Astrocyte of the spinal cord (primary cell): Measurements from ENCODE around the gene MAPKAP1.
A peak's percentile ranks its signal among the peaks of the same experiment; 100 is the strongest.

Experiments used
- DNase-seq: peaks from one replicate; pipeline ENCODE4 v3.0.0; 2011; ENCODE audit warnings: low read depth, low spot score
- H3K4me3 ChIP-seq: 2 replicates; pipeline ENCODE4 v1.5.1; 2011; ENCODE audit warnings: low read depth, mild to moderate bottlenecking, low read length, moderate library complexity
- in situ Hi-C: cut with HindIII; loops from 2 replicates; pipeline ENCODE4 v1.10.0; 2017; ENCODE audit warnings: low sequenced_read_pairs
- TF ChIP-seq, protein P1 (sequence below): IDR thresholded peaks from 2 replicates; pipeline ENCODE4 v1.5.1; 2012; ENCODE audit warnings: low read depth, mild to moderate bottlenecking, low read length, inconsistent platforms

The MAPKAP1 gene

DNA sequence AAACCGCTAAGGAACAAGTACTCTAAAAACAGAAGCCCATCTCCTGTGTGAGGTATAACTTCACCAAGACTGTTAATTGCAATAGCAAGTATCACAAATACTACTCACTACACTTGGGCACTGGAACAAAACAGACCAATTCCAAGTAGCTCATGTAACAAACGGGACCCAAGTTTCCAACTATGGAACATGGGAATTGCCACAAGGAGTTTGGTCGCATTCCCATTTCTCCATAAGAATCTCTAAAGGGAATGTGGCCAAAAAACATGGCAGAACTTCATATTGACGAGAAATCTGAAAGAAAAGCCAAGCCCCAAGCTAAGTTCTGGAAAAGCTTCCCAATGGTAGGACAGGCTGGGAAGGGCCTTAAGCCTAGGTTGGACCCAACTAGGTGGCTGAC, 162.5 kb downstream of the MAPKAP1 start:
- DNase-seq = no peak
- TF ChIP-seq, protein P1, sequence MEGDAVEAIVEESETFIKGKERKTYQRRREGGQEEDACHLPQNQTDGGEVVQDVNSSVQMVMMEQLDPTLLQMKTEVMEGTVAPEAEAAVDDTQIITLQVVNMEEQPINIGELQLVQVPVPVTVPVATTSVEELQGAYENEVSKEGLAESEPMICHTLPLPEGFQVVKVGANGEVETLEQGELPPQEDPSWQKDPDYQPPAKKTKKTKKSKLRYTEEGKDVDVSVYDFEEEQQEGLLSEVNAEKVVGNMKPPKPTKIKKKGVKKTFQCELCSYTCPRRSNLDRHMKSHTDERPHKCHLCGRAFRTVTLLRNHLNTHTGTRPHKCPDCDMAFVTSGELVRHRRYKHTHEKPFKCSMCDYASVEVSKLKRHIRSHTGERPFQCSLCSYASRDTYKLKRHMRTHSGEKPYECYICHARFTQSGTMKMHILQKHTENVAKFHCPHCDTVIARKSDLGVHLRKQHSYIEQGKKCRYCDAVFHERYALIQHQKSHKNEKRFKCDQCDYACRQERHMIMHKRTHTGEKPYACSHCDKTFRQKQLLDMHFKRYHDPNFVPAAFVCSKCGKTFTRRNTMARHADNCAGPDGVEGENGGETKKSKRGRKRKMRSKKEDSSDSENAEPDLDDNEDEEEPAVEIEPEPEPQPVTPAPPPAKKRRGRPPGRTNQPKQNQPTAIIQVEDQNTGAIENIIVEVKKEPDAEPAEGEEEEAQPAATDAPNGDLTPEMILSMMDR = no peak
- in situ Hi-C loops = no loop called here
- no peak overlapping the region for H3K4me3 ChIP-seq

DNA sequence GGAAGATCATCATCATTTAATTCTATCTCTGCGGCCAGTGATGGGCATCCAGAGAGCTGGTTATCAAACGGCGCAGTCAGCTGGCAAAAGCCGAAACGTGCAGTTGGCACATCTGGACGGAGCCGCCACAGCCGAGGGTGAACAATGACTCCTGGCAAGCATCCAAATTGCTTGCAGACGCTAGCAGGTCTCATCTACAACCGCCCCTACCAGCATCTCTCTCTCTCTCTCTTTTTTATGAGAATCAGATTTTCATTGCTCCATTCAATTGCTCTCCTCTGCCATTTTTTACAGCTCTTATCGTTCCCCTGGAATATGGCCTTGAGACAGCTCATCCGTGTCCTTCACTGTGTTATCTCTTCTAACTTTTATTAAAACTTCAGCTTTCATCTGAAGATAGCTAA, 165.2 kb downstream of the MAPKAP1 start:
- DNase-seq = peak; percentile 36
- no peak overlapping the region for H3K4me3 ChIP-seq
- TF ChIP-seq, protein P1 = no peak
- in situ Hi-C loops = no loop called here

DNA sequence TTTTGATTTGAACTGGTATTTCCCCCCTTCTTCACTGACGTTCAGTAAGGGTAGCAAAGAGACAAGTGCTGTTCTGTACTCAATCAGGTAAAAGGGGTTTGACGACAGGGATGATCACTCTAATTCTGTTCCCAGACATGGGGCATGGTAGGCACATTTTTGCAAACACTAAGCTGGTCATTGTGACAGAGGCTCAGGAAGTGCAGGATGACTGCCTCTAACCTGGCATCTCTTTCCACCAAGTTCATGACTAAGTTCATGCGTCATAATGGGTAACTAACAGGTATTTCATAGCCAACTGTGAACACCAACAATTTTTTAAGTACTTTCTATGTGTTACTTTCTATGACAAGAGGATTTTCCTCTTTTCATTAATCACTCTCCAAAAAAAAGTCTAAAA, 166.5 kb downstream of the MAPKAP1 start:
- H3K4me3 ChIP-seq = no peak overlapping the region
- in situ Hi-C loops = no loop called here
- DNase-seq = peak; percentile 60
- TF ChIP-seq, protein P1 = no peak

DNA sequence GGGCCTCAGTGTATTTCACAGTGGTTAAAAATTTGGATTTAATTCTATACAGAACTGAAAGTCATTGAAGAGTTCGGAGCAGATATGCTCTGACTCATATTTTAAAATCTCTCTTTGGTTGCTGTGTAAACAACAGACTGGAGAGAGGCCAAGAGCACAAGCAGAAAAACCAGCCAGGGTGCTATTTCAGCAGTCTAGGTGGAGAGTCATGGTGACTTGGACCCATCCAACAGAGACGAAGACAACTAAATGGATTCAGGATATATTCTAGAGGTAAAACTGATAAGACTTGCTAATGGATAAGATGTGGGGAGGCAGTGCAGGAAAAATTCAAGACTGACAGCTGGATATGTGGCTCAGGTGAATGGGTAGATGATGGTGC, 168.9 kb downstream of the MAPKAP1 start:
- in situ Hi-C loops = no loop called here
- TF ChIP-seq, protein P1 = no peak
- H3K4me3 ChIP-seq = no peak overlapping the region
- peak; percentile 96 for DNase-seq

DNA sequence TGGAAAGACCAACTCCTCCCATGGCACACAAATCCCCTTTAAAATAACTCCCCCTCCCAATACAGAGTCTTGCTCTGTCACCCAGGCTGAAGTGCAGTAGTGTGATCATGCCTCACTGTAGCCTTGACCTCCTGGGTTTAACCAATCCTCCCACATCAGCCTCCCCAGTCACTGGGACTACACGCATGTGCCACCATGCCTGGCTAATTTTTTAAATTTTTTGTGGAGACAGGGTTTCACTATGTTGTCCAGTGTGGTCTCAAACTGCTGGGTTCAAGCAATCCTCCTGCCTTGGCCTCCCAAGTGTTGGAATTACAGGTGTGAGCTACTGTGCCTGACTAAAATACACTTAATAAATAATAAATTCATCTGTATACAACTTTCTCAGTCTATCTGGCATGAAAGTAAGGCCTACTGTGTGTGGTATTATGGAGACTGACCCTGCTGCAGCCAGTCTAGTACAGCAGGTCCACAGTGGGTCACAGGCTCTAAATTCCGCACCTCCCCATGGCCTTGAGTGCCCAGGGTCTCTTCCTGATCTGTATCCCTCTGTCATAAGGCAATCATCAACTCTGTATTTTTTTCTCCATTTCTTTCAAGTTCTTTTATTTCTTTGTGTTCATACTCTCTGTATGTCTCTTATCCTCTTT, 169.4 kb downstream of the MAPKAP1 start:
- TF ChIP-seq, protein P1 = no peak
- in situ Hi-C loops = no loop called here
- no peak for DNase-seq
- H3K4me3 ChIP-seq = no peak overlapping the region

DNA sequence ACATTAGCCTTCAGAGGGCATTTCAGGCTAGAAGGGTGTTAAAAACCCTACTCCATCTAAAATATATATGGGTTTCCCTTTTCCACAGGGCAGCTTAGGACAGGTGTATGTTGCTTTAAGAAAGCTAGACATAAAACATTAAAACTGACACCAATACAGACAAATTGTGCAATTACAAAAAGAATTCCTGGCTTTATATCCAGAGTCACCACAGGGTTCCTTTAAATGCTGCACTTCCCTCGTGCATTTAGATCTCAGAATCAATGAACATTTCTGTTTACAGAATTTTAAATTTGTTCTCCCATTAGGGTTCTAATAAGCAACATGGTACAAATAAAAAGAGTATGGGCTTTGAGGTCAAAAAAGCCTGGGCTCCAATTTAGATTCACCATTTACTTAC, 170.2 kb downstream of the MAPKAP1 start:
- H3K4me3 ChIP-seq = no peak overlapping the region
- DNase-seq = no peak
- TF ChIP-seq, protein P1 = no peak
- in situ Hi-C loops = no loop called here

DNA sequence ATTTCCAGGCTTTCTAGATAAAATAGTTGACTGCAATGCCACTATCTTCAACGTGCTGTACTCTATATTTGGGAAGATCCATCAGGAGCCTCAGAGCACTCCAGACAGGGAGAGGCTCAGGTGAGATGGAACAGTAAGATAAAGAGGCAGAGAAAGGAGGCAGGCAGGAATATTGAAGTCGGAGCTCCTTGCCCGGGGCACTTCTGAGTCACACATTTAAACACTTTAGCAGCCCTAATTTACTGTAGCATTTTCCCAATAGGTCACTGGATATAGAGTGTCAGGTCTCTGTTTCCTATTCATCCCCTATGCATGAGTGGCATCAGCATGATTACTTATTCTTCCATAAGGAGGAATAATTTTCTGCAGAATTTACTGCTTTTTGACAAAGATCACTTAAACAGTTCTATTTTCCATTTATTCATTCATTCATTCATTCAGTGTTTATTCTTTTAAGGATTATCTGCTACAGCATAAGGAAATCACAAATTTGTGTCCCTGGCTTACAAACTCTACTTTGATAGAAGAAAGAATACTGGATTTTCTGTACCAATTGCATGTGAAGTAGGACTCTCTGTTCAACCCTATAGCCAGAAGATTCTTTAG, 170.7 kb downstream of the MAPKAP1 start:
- TF ChIP-seq, protein P1 = no peak
- DNase-seq = no peak
- no peak overlapping the region for H3K4me3 ChIP-seq
- in situ Hi-C loops = no loop called here
